Keratinocyte (primary cell): ENCODE measurements around the gene L3MBTL3. TPM values are rescaled to one million over a fixed set of nuclear protein-coding genes. Genes with fewer than 3 reads are reported as not detected.

Source experiments
- DNase-seq: peaks from one replicate; pipeline ENCODE4 v3.0.0-alpha.2; 2011; ENCODE audit warnings: low read depth, missing footprints, low spot score
- FAIRE-seq: peaks from 2 replicates; lab custom pipeline; 2011; peaks lifted over from hg19 to GRCh38; lab: Jason Lieb, UNC
- H2AFZ ChIP-seq: 2 replicates; pipeline ENCODE4 v1.6.0; 2012; ENCODE audit warnings: low read length, control low read depth, inconsistent platforms; ENCODE audit not compliant: control insufficient read depth
- H3K27ac ChIP-seq: 2 replicates; pipeline ENCODE4 v1.5.1; 2011; ENCODE audit warnings: low read length; ENCODE audit not compliant: control insufficient read depth, insufficient read depth
- H3K27me3 ChIP-seq: 3 replicates; pipeline ENCODE4 v1.6.0; 2011; ENCODE audit warnings: low read length; ENCODE audit not compliant: control insufficient read depth, insufficient read depth; ENCODE audit errors: extremely low read depth
- H3K36me3 ChIP-seq, 2 experiments: 2 replicates in 1 of 2; 3 replicates in 1 of 2; pipeline ENCODE4 v1.5.1; 2011; ENCODE audit warnings: low read length in 2 of 2, mild to moderate bottlenecking in 1 of 2; ENCODE audit not compliant: control insufficient read depth in 2 of 2, insufficient read depth in 2 of 2; ENCODE audit errors: extremely low read depth in 1 of 2
- H3K4me1 ChIP-seq: 3 replicates; pipeline ENCODE4 v1.5.1; 2011; ENCODE audit warnings: low read length; ENCODE audit not compliant: control insufficient read depth, insufficient read depth; ENCODE audit errors: extremely low read depth
- H3K4me2 ChIP-seq: 3 replicates; pipeline ENCODE4 v1.6.0; 2011; ENCODE audit warnings: low read depth, low read length; ENCODE audit not compliant: control insufficient read depth, insufficient read depth; ENCODE audit errors: extremely low read depth
- H3K4me3 ChIP-seq, 3 experiments: fragments of 200-600 bp in 1 of 3; sonication (generic) in 1 of 3; 2 replicates in 2 of 3; 3 replicates in 1 of 3; pipeline ENCODE4 v1.5.1; 2011 to 2016; ENCODE audit warnings: low read length in 3 of 3, mild to moderate bottlenecking in 3 of 3, control low read depth in 2 of 3, inconsistent platforms in 1 of 3, low read depth in 1 of 3, mixed read lengths in 1 of 3, mixed run types in 1 of 3, moderate library complexity in 1 of 3; ENCODE audit not compliant: control insufficient read depth in 2 of 3, insufficient read depth in 2 of 3; ENCODE audit errors: extremely low read depth in 1 of 3
- H3K79me2 ChIP-seq: 2 replicates; pipeline ENCODE4 v1.6.0; 2012; ENCODE audit warnings: low read length; ENCODE audit not compliant: control insufficient read depth, insufficient read depth
- H3K9ac ChIP-seq: 3 replicates; pipeline ENCODE4 v1.6.0; 2011; ENCODE audit warnings: low read length; ENCODE audit not compliant: control insufficient read depth, insufficient read depth; ENCODE audit errors: extremely low read depth
- H3K9me1 ChIP-seq: 3 replicates; pipeline ENCODE4 v1.6.0; 2011; ENCODE audit warnings: low read length; ENCODE audit not compliant: control insufficient read depth, insufficient read depth; ENCODE audit errors: extremely low read depth
- H3K9me3 ChIP-seq: 2 replicates; pipeline ENCODE4 v1.5.1; 2012; ENCODE audit warnings: low read depth, low read length; ENCODE audit not compliant: control insufficient read depth
- H4K20me1 ChIP-seq: 3 replicates; pipeline ENCODE4 v1.6.0; 2011; ENCODE audit warnings: low read length; ENCODE audit not compliant: control insufficient read depth, insufficient read depth; ENCODE audit errors: extremely low read depth
- CTCF ChIP-seq, 3 experiments: IDR thresholded peaks in 1 of 3; conservative IDR thresholded peaks in 1 of 3; optimal IDR thresholded peaks in 1 of 3; 2 replicates in 2 of 3; 3 replicates in 1 of 3; pipeline versions ENCODE3 to v1.5.1; 2011; ENCODE audit warnings: low read length in 3 of 3, mild to moderate bottlenecking in 3 of 3, moderate library complexity in 2 of 3, control low read depth in 1 of 3, inconsistent platforms in 1 of 3; ENCODE audit not compliant: insufficient read depth in 2 of 3; ENCODE audit errors: extremely low read depth in 1 of 3
- EZH2 ChIP-seq: IDR thresholded peaks from one replicate; pipeline ENCODE4 v1.6.1; 2012; ENCODE audit warnings: inconsistent platforms, mild to moderate bottlenecking, low read length, moderate library complexity
- dilution Hi-C: fragments of 300-500 bp; cut with MboI; formaldehyde crosslinking; loops from one replicate; pipeline ENCODE4 v1.7.0; 2020; ENCODE audit warnings: low sequenced_read_pairs; ENCODE audit not compliant: extremely low pct_ligation_motif_present
- polyA plus RNA-seq, 5 experiments: library from polyadenylated mRNA; depleted of rRNA in 3 of 5; stranded (reverse) in 3 of 5; stranded (forward) in 1 of 5; unstranded in 1 of 5; fragments of >200 nt; gene quantifications; 1 replicate in 1 of 5; 2 replicates in 3 of 5; 3 replicates in 1 of 5; pipeline versions ENCODE4 v1.2.1 to v1.2.3, GENCODE V29; 2011 to 2012; ENCODE audit warnings: missing spikeins in 2 of 5, low read depth in 1 of 5, low replicate concordance in 1 of 5

The L3MBTL3 gene
- polyA plus RNA-seq, 1 donor (not counting 4 experiments of a cell fraction or from before 2014, with no cell fraction given), result 16.6 TPM

GRCh38 chr6:130159956-130160355 lies 141.6 kb downstream of the L3MBTL3 start:
- no peak for FAIRE-seq
- dilution Hi-C loops, result no loop called here

GRCh38 chr6:130161683-130162404 lies 143.5 kb downstream of the L3MBTL3 start:
- TF ChIP-seq EZH2, result no peak
- no peak for FAIRE-seq

More at GRCh38 chr6:130159956-130160355, 141.6 kb downstream of the L3MBTL3 start:
- H3K27ac ChIP-seq, result no peak overlapping the region
- H3K9ac ChIP-seq, result no peak overlapping the region
- H3K27me3 ChIP-seq, result no peaks in the 10 kb centered on the region
- H3K4me1 ChIP-seq, result no peaks in the 10 kb centered on the region
- H2AFZ ChIP-seq, result no peak overlapping the region
- H3K36me3 ChIP-seq, result no peaks in the 10 kb centered on the region
- no peak overlapping the region for H3K4me2 ChIP-seq
- no peak for DNase-seq
- H3K9me1 ChIP-seq, result no peaks in the 10 kb centered on the region
- H4K20me1 ChIP-seq, result no peaks in the 10 kb centered on the region
- H3K79me2 ChIP-seq, result no peaks in the 10 kb centered on the region
- no peak for TF ChIP-seq EZH2
- TF ChIP-seq CTCF (optimal IDR thresholded peaks at IDR 0.05 in 1 of 3, IDR thresholded peaks at IDR 0.05 in 1 of 3, conservative IDR thresholded peaks at IDR 0.05 in 1 of 3; ENCODE audit: extremely low read depth in 1 of 3, insufficient read depth in 2 of 3, low read length in 3 of 3), result no peak
- no peaks in the 10 kb centered on the region for H3K9me3 ChIP-seq
- H3K4me3 ChIP-seq, result no peak overlapping the region

More at GRCh38 chr6:130161683-130162404, 143.5 kb downstream of the L3MBTL3 start:
- Histone ChIP-seq H4K20me1 (no peaks in the 10 kb centered on the region), H3K4me2 (no peak overlapping the region), H3K9ac (no peak overlapping the region), H3K9me3 (no peaks in the 10 kb centered on the region), H3K36me3 (no peaks in the 10 kb centered on the region), H3K4me3 (no peak overlapping the region), H3K79me2 (no peaks in the 10 kb centered on the region), H3K27me3 (no peaks in the 10 kb centered on the region), H3K4me1 (no peaks in the 10 kb centered on the region), H3K27ac (no peak overlapping the region), H3K9me1 (no peaks in the 10 kb centered on the region), H2AFZ (no peak overlapping the region)
- dilution Hi-C loops, result no loop called here
- DNase-seq, result no peak
